GM19351 (cell line): ENCODE results near the gene NAV2.
"Not testable (repeated sequence)": the region's sequence is repeated elsewhere in the genome, so short reads cannot be mapped to it uniquely, and the experiment has no call there.

Experiments
- ATAC-seq: cut with Tn5 transposase; IDR thresholded peaks from one replicate; pipeline ENCODE4 v1.9.1; 2021; ENCODE audit warnings: mild to moderate bottlenecking, moderate library complexity; ENCODE audit not compliant: unreplicated experiment

Gene NAV2

DNA sequence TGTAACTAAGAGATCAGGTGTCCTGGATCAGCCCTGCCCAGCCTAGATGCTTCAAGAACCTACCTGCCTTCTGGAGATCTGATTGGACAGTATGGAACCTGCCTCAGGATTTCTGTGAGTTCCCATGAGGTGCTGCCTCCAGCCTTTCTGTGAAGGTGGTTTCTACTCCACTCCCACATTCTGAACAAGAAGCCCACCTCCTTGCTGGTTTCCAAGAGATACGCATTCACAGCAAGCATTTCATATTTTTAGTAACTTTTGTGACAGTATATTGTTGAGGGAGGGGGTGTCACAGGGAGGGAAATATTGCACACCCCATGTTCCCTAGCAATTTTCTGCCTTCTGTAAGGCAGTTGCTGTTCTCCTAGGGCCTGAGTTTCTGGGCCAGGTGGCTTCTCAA is 204.4 kb downstream of the NAV2 start:
- ATAC-seq, result no peak

DNA sequence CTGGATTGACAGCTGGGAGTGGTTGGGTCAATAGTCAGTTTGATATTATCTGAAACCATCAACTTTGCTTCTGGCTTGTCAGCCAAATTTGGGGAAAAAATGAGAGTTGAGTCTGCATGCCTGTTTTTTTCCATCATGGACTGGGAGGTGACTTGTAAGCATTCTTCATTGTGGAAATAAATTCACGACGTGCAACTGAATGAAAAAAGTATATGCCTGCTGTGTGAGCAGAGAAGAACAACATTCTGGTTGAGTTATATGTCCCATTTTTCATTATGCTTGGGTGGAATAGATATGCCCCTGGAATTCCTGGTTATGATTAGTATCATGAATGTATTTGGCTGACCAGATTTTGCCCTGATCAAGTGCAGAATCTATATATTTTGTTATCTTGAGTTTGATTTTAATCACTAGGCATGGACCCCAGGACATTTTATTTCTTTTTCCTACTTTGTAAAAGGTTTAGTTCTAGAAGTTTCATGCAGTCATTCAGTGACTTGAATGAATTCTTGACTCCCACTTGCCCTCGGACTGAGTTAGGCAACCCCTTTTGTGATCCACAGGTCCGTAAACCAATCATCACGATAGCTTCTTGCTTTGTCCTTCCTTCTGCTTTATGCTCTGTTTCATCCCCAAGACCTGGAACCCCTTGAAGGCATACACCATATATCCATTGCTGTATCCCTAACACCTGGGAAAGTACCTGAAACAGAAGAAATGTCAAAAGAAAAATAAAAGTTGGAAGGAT is 205.8 kb downstream of the NAV2 start:
- ATAC-seq, result no peak

DNA sequence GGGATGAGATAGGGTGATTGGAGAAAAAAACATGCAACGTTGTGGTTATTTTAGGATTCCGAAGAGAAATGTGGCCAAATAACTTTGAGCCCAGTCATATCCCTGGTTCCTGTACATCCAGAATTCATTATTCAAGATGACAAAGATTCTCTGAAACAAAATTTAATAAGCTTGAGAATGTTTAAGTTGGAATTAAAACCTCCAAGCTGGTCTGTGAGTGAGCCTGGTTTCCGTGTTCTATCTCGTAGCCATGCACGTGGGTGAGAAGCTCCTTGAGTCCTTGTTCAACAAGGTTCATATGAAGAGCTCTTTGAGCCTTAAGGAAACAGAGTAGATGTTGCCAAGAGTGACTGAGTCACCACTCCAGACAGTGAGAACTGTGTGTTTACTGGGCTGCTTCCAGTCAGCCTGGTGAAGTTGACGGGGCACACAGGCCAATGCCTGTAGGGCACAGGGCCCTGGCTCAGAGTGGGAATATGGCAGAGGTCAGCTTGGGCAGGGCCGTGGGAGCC is 206.5 kb downstream of the NAV2 start:
- ATAC-seq, result no peak

DNA sequence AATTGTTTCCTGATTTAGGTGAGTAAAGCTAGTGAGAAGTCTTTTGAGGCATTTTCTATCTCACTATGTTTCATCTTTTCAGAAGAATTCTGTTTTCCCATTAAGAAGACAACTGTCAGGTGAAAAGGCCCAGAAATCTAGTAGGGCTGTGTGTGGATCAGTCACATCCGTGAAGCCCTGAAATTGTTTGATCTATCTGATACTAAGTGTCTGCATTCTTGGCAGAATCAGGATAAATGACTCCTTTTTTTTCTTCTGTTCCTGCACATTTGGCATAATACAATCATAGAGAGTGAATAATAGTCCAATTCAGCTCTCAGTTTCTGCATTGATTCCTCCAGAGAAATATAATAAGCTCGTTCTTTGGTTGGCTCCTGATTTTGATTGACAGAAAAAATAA is 208.3 kb downstream of the NAV2 start:
- no peak for ATAC-seq

GRCh38 chr11:19921976-19922688 is 209.5 kb downstream of the NAV2 start:
- no peak for ATAC-seq

DNA sequence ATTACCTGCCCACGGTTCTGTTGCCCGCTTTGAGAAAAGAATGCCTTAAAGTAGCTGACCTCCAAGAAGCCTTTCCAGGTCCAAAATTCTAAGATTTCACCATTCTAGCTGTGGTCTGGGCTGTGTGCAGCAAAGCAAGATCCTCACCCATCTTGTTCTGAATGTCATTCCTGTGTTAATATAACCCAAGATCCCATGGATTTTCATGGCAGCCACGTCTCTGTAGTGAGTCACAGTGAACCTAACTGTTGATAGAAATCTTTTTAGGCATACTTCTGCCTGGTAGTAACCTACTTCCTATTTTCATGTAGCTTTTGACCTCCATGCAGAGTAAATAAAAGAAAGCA is 210.0 kb downstream of the NAV2 start:
- no peak for ATAC-seq

DNA sequence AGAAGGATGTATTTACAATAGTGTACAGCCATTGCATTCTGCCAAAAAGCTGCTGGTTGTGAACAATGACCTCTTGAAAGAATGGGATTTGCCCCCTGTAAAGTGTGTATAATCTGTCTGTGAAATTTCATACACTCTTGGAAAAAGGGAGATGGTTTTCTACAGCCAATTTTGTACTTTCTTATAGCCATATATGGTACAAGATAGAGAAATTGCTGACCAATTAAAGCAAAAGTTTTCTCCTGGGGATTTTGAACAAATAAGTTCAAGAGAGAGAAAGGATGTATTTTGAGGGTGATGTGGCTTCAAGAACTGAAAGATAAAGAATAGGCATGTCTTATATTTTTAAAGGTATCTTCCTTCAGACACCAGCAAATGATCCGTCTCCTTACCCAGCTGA is 211.0 kb downstream of the NAV2 start:
- no peak for ATAC-seq

- no peak for ATAC-seq
Measured at GRCh38 chr11:19924311-19924710, 211.7 kb downstream of the NAV2 start.

DNA sequence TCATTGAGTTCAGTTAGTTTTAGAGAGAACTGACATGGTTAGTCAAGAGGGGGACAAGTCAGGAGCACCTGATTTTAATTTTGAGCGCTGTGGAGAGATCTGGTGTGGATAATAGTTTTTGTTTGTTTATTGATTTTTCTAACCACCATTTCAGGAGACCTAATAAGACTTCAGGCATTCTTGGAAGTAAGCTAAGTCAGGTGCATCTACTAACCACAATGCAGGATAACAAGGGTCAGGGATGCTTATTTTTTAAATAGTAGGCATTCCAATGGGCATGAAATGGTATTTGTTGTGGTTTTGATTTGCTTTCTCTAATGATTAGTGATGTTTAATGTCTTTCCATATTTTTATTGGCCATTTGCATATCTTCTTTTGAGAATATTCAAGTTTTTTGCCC is 212.1 kb downstream of the NAV2 start:
- ATAC-seq, result no peak

DNA sequence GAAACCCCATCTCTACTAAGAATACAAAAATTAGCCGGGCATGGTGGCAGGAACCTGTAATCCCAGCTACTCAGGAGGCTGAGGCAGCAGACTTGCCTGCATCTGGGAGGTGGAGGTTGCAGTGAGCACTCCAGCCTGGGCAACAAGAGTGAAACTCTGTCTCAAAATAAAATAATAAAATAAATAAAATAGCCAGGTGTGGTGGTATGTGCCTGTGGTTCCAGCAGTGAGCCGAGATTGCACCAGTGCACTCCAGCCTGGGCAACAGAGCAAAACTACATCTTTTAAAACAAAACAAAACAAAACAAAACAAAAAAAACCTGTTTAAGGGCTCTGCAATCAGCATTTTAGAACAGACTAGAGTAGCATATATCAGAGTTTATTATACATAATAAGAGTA is 214.8 kb downstream of the NAV2 start:
- ATAC-seq, result not testable (repeated sequence)

- ATAC-seq, result no peak
Measured at GRCh38 chr11:19929147-19929546, 216.5 kb downstream of the NAV2 start.

- no peak for ATAC-seq
Measured at GRCh38 chr11:19929655-19930054, 217.0 kb downstream of the NAV2 start.

DNA sequence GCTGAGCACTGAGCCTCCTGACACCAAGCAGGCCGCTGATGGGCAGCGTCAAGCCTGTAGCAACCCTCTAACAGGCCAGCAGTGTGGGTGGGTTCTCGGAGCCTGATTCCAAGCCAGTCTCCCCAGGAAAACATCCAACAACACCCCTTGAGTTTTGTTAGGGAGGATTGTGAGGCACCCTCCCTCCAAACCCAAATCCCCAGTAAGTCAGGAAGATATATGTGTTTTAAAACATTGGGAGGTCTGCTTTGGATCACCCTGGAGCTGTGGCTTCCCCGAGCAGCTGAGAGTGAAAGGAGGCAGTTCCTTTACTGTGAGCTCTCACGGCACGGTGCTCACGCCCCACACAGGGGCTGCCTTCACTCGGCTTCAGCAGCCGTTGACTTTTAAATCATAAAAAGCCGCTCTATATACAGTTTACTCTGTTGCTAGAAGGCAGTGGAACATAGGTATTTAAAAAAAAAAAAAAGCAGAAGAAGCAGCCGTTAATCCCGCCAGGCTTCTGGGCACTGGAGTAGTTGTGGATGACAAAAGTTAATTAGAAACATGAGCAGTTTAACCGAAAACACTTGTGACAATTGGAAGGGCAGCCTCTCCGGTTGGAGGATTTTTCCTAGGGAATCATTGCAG is 218.6 kb downstream of the NAV2 start:
- no peak for ATAC-seq

- no peak for ATAC-seq
Measured at GRCh38 chr11:19931771-19932369, 219.2 kb downstream of the NAV2 start.

- no peak for ATAC-seq
Measured at GRCh38 chr11:19933132-19933735, 220.6 kb downstream of the NAV2 start.

DNA sequence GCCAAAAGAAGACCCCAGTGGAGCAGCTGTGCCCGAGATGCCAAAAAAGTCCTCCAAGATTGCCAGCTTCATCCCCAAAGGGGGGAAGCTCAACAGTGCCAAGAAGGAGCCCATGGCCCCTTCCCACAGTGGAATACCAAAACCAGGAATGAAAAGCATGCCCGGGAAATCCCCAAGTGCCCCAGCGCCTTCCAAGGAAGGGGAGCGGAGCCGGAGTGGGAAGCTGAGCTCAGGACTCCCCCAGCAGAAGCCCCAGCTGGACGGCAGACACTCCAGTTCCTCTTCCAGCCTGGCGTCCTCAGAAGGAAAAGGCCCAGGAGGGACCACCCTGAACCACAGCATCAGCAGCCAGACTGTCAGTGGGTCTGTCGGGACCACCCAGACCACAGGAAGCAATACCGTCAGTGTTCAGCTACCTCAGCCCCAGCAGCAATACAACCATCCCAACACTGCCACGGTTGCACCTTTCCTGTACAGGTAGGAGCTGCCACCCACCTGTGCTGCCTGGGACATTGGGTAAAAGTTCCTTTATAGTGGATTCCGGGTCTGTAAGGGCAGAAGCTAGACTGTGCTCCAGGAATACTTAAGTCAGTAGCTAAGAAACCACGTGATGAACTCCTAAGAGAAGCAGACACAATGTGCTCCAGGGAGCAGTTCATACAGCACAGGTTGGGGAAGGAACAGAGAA is 221.3 kb downstream of the NAV2 start:
- no peak for ATAC-seq

DNA sequence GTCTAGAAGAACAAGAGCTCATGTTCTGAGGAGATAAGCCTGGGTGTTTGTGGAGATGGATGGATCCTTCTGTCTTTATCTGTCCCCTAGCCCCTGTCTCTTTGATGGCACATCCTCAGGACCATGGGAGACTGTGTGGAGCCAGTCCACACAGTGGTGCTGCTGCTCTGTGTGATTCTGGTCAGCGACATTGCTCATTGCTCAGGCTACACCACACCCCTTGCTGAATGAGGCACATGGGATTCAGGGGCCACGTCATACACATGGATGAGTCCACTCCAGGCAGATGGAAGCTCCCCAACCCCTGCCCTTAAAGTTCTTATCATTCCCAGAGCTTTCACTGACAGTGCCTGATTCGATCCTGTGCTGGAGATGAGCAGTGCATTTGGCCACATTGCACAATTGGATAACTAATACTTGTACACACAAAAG is 222.2 kb downstream of the NAV2 start:
- no peak for ATAC-seq

DNA sequence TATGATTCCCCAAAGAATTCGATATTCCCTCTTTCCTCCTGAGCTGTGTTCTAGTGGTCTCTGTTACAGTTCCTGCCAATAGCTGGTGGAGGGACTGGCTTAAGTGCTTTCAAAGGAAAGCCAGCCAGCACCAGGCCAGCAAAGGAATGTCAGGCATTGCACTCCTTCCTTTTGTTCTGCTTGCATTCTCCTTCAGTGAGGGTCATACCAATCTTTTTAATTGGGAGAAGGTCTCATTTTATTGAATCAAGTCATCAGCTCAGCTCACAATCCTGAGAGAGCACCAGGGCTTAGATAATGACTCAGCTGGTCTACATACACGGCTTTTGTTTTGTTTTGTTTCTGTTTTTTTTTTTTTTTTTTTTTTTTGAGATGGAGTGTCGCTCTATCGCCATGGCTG is 222.9 kb downstream of the NAV2 start:
- ATAC-seq, result no peak

DNA sequence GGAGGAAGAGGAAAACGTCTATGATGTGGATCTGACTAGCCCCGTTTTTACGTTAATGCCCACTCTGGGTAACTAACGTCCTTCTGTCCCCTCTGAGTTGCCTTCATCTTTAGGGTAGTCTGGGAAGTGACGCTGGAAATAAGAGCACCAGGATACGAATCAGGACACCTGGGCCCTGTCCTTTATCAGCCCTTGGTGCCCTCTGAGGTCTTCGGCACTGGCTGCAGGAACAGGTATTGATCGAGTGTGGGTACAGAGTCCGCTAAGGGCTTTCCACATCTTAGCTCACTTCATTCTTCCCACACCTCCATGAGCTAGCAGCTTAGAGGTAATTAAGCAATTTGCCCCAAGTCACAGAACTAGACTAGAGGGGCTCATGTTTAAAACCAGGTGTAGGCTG is 223.8 kb downstream of the NAV2 start:
- no peak for ATAC-seq

DNA sequence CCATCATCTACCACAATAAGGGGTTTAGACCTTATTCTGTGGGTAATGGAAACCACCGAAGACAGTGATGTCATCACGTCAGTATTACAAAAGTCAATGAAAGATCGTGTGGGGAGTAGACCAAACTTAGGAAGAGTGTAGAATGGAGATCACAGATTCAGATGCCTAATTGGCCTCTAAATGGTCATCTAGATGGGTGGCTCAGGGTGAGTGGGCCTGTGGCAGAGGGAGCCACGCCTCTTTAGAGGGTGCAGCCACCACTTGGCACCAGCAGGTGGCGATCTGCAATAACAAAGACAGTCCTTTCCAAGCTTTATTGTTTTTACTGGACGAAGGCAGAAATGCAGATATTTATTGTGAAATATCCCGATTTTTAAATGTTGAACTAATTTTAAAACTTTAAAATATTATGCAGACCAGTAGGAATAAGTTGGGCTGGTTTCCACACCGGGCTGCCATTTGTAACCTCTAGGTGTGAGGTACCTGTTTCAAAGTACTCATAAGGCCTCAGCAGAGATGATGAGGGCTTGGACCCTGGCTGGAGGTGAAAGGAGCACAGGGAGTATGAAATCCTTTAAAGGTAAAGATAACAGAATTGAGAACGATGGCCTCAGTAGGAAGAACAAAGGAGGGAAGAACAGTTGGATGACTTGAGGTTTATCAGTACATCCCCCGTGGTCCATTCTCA is 225.7 kb downstream of the NAV2 start:
- peak; percentile 78 for ATAC-seq
